Measurements from ENCODE around the gene TPRG1L.

TPRG1L gene

GRCh38 chr1:3632298-3632697, 7.5 kb downstream of the TPRG1L start:
- H3K4me1 ChIP-seq (ENCODE audit: control insufficient read depth in 1 of 2, insufficient read depth in 2 of 2, low read length in 2 of 2) = no peaks in the 10 kb centered on the region
- H3K79me1 ChIP-seq (ENCODE audit: low read length) = no peaks in the 10 kb centered on the region
- no peak overlapping the region for H4K12ac ChIP-seq (ENCODE audit: low read depth, low read length)
- no peak overlapping the region for H2BK120ac ChIP-seq (ENCODE audit: insufficient read depth, low read length, poor library complexity)
- no peak overlapping the region for H3K14ac ChIP-seq (ENCODE audit: low read length)
- no peak overlapping the region for H3K4me3 ChIP-seq (ENCODE audit: low read depth, low read length)
- no peak for DNase-seq
- H3K18ac ChIP-seq (ENCODE audit: low read length) = no peak overlapping the region
- no peak overlapping the region for H2BK12ac ChIP-seq (ENCODE audit: low read length)
- no peak overlapping the region for H3K4ac ChIP-seq (ENCODE audit: low read depth, low read length)
- no peak overlapping the region for H3K9ac ChIP-seq (ENCODE audit: low read length)
- no peak overlapping the region for H2BK5ac ChIP-seq (ENCODE audit: low read depth, low read length, poor library complexity)
- H3K23ac ChIP-seq (ENCODE audit: low read length) = no peak overlapping the region
- H2AFZ ChIP-seq (ENCODE audit: insufficient read depth, low read length, poor library complexity) = no peak overlapping the region
- H4K8ac ChIP-seq (ENCODE audit: low read depth, low read length) = no peak overlapping the region
- no peaks in the 10 kb centered on the region for H3K27me3 ChIP-seq (ENCODE audit: insufficient read depth, low read length)
- peaks cover 67 to 89% of the 10 kb centered on the region in 2 experiments for H3K36me3 ChIP-seq (ENCODE audit: control insufficient read depth in 1 of 2, insufficient read depth in 2 of 2, low read length in 2 of 2)
- no peak overlapping the region for H4K91ac ChIP-seq (ENCODE audit: low read depth, low read length)
- H3K4me2 ChIP-seq (ENCODE audit: low read length) = no peak overlapping the region
- WGBS (ENCODE audit: extremely low coverage, insufficient coverage, insufficient read length) = no CpG with 5 or more reads among the region's 17 CpGs
- no peak overlapping the region for H3K27ac ChIP-seq (ENCODE audit: low read depth, low read length)
- H3K9me3 ChIP-seq (ENCODE audit: insufficient read depth, low read depth, low read length) = peaks cover 1% of the 10 kb centered on the region
- H3K79me2 ChIP-seq (ENCODE audit: control insufficient read depth, insufficient read depth, low read length, poor library complexity) = no peaks in the 10 kb centered on the region
- no peak overlapping the region for H2AK5ac ChIP-seq (ENCODE audit: low read length)

DNA sequence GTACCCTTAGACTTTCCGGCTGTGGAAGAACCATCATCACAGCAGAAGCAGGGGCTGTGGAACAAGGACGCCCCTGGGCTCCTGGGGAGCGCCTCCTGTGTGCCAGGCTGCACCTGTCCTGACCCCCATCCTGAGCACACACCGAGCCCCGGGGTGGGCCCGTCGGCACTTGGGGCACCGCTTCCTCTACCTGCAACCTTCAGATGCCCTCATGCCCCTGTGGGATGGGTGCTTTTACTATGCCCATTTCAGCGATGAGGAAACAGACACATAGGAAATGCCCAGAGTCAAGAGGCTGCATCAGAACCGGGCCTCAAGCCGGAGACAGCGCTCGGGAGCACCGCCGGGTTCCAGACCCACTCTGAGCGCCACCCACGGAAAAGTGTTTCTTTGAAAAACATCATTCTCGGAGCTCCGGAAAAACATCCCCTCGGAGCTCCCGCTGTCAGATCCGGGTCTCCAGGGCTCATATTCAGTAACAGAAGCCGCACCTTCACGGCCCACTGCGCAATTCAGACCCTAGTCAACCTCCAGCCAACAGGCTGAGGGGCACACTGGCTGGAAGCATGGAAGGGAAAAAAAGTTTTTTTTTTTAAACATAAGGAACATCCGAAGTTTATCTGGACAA, 8.0 kb downstream of the TPRG1L start:
- H3K9ac ChIP-seq (ENCODE audit: low read length) = no peak overlapping the region
- no peaks in the 10 kb centered on the region for H3K27me3 ChIP-seq (ENCODE audit: insufficient read depth, low read length)
- H3K18ac ChIP-seq (ENCODE audit: low read length) = no peak overlapping the region
- no peak overlapping the region for H4K12ac ChIP-seq (ENCODE audit: low read depth, low read length)
- no peak overlapping the region for H4K8ac ChIP-seq (ENCODE audit: low read depth, low read length)
- no peak overlapping the region for H3K23ac ChIP-seq (ENCODE audit: low read length)
- H3K27ac ChIP-seq (ENCODE audit: low read depth, low read length) = no peak overlapping the region
- no peak for DNase-seq
- no peaks in the 10 kb centered on the region for H3K79me2 ChIP-seq (ENCODE audit: control insufficient read depth, insufficient read depth, low read length, poor library complexity)
- no peak overlapping the region for H2BK120ac ChIP-seq (ENCODE audit: insufficient read depth, low read length, poor library complexity)
- no peak overlapping the region for H3K4ac ChIP-seq (ENCODE audit: low read depth, low read length)
- no peak overlapping the region for H3K4me3 ChIP-seq (ENCODE audit: low read depth, low read length)
- no peak overlapping the region for H4K91ac ChIP-seq (ENCODE audit: low read depth, low read length)
- H3K9me3 ChIP-seq (ENCODE audit: insufficient read depth, low read depth, low read length) = peaks cover 1% of the 10 kb centered on the region
- H3K36me3 ChIP-seq (ENCODE audit: control insufficient read depth in 1 of 2, insufficient read depth in 2 of 2, low read length in 2 of 2) = peaks cover 62 to 85% of the 10 kb centered on the region in 2 experiments
- no peak overlapping the region for H2BK5ac ChIP-seq (ENCODE audit: low read depth, low read length, poor library complexity)
- H2AFZ ChIP-seq (ENCODE audit: insufficient read depth, low read length, poor library complexity) = no peak overlapping the region
- H2AK5ac ChIP-seq (ENCODE audit: low read length) = no peak overlapping the region
- WGBS (ENCODE audit: extremely low coverage, insufficient coverage, insufficient read length) = no CpG with 5 or more reads among the region's 26 CpGs
- no peak overlapping the region for H2BK12ac ChIP-seq (ENCODE audit: low read length)
- H3K79me1 ChIP-seq (ENCODE audit: low read length) = no peaks in the 10 kb centered on the region
- no peak overlapping the region for H3K14ac ChIP-seq (ENCODE audit: low read length)
- H3K4me2 ChIP-seq (ENCODE audit: low read length) = no peak overlapping the region
- H3K4me1 ChIP-seq (ENCODE audit: control insufficient read depth in 1 of 2, insufficient read depth in 2 of 2, low read length in 2 of 2) = no peaks in the 10 kb centered on the region

DNA sequence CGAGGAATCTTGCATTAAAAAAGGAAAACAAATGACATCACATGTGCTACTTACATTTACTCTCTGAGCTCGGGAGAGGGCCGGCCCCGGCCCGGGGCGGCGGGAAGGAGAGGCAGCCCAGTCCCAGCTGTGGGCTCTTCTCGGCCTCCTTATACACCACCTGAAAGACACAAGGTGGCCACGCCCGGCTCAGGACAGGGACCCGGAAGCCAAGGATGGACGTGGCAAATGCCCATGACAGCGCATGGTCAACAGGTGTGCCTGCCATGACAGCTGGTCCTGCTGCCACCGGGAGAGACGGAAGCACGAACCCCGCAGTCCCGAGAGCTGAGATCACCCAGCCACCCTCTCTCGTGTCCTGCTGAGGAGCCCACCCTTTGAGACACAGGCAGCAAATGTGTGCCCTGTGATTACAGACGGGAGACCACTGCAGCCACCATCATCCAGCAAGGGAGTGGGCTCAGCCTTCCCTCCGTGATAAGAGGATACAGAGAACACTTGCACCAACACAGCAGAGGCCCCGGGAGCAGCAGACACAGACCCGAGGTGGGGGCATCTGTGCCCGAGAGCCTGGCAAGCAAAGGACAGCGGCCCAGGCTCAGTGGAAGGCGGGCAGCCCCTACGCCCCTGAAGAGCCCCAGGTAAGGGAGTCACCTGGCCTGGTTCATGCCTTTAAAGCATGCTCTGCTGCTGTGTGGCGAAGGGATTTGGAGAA, 8.7 kb downstream of the TPRG1L start:
- Histone ChIP-seq H3K14ac (ENCODE audit: low read length) (no peak overlapping the region), H4K12ac (ENCODE audit: low read depth, low read length) (no peak overlapping the region)

DNA sequence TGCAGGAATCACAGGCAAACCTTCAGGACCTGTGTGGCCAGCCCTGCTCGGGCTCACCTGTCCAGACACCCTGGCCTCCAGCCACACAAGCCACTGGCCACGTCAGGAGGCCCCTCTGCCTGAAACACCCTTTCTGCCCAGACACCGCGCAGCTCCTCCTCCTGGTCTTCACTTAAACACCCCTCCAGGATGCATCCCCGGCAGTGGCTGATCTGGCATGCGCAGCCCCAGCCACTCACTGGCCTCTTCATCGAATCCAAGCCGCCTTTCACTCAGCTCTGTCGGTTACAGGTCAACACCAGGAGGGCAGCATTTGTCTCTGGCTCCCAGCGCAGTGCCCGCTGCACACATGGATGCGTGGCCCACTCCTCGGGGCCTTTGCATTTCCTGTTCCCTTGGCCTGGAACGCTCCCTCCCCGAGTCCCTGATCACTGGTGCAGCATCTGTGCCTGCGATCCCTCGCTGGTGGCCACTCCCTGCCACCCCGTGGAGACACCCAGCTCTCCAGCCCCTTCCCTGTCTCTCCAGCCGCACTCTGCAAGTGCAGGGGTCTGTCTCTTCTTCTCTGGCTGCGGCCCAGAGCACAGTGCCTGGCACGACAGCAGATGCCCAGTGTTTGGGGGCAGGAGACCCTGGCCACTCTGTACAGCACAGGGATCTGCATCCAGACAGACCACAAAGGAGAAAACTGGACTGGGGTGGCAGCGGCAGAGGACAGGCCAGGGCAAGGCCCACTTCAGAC, 9.4 kb downstream of the TPRG1L start:
- Histone ChIP-seq H3K18ac (ENCODE audit: low read length) (no peak overlapping the region), H4K8ac (ENCODE audit: low read depth, low read length) (no peak overlapping the region), H4K91ac (ENCODE audit: low read depth, low read length) (no peak overlapping the region), H2BK12ac (ENCODE audit: low read length) (no peak overlapping the region), H2AK5ac (ENCODE audit: low read length) (no peak overlapping the region), H2AFZ (ENCODE audit: insufficient read depth, low read length, poor library complexity) (no peak overlapping the region), H3K27me3 (ENCODE audit: insufficient read depth, low read length) (no peaks in the 10 kb centered on the region), H3K4ac (ENCODE audit: low read depth, low read length) (no peak overlapping the region), H3K27ac (ENCODE audit: low read depth, low read length) (no peak overlapping the region), H3K4me3 (ENCODE audit: low read depth, low read length) (no peak overlapping the region), H3K9me3 (ENCODE audit: insufficient read depth, low read depth, low read length) (peaks cover 1% of the 10 kb centered on the region), H3K79me1 (ENCODE audit: low read length) (no peaks in the 10 kb centered on the region), H2BK120ac (ENCODE audit: insufficient read depth, low read length, poor library complexity) (no peak overlapping the region), H3K4me1 (ENCODE audit: control insufficient read depth in 1 of 2, insufficient read depth in 2 of 2, low read length in 2 of 2) (no peaks in the 10 kb centered on the region), H3K14ac (ENCODE audit: low read length) (no peak overlapping the region), H3K23ac (ENCODE audit: low read length) (no peak overlapping the region), H3K36me3 (ENCODE audit: control insufficient read depth in 1 of 2, insufficient read depth in 2 of 2, low read length in 2 of 2) (peaks cover 55 to 81% of the 10 kb centered on the region in 2 experiments), H4K12ac (ENCODE audit: low read depth, low read length) (no peak overlapping the region), H3K4me2 (ENCODE audit: low read length) (no peak overlapping the region), H2BK5ac (ENCODE audit: low read depth, low read length, poor library complexity) (no peak overlapping the region), H3K79me2 (ENCODE audit: control insufficient read depth, insufficient read depth, low read length, poor library complexity) (no peaks in the 10 kb centered on the region), H3K9ac (ENCODE audit: low read length) (no peak overlapping the region)
- DNase-seq = no peak
- no CpG with 5 or more reads among the region's 22 CpGs for WGBS (ENCODE audit: extremely low coverage, insufficient coverage, insufficient read length)

More for the DNA sequence above, 8.7 kb downstream of the TPRG1L start:
- H3K4ac ChIP-seq (ENCODE audit: low read depth, low read length) = no peak overlapping the region
- no peak overlapping the region for H2AK5ac ChIP-seq (ENCODE audit: low read length)
- no peak overlapping the region for H3K9ac ChIP-seq (ENCODE audit: low read length)
- H2BK120ac ChIP-seq (ENCODE audit: insufficient read depth, low read length, poor library complexity) = no peak overlapping the region
- H3K4me3 ChIP-seq (ENCODE audit: low read depth, low read length) = no peak overlapping the region
- H3K23ac ChIP-seq (ENCODE audit: low read length) = no peak overlapping the region
- H3K27me3 ChIP-seq (ENCODE audit: insufficient read depth, low read length) = no peaks in the 10 kb centered on the region
- no peak overlapping the region for H3K4me2 ChIP-seq (ENCODE audit: low read length)
- no CpG with 5 or more reads among the region's 28 CpGs for WGBS (ENCODE audit: extremely low coverage, insufficient coverage, insufficient read length)
- peaks cover 1% of the 10 kb centered on the region for H3K9me3 ChIP-seq (ENCODE audit: insufficient read depth, low read depth, low read length)
- H3K18ac ChIP-seq (ENCODE audit: low read length) = no peak overlapping the region
- peaks cover 57 to 84% of the 10 kb centered on the region in 2 experiments for H3K36me3 ChIP-seq (ENCODE audit: control insufficient read depth in 1 of 2, insufficient read depth in 2 of 2, low read length in 2 of 2)
- no peak overlapping the region for H4K91ac ChIP-seq (ENCODE audit: low read depth, low read length)
- H2BK5ac ChIP-seq (ENCODE audit: low read depth, low read length, poor library complexity) = no peak overlapping the region
- H3K27ac ChIP-seq (ENCODE audit: low read depth, low read length) = no peak overlapping the region
- H4K8ac ChIP-seq (ENCODE audit: low read depth, low read length) = no peak overlapping the region
- no peaks in the 10 kb centered on the region for H3K79me1 ChIP-seq (ENCODE audit: low read length)
- DNase-seq = no peak
- H3K4me1 ChIP-seq (ENCODE audit: control insufficient read depth in 1 of 2, insufficient read depth in 2 of 2, low read length in 2 of 2) = no peaks in the 10 kb centered on the region
- no peak overlapping the region for H2AFZ ChIP-seq (ENCODE audit: insufficient read depth, low read length, poor library complexity)
- H3K79me2 ChIP-seq (ENCODE audit: control insufficient read depth, insufficient read depth, low read length, poor library complexity) = no peaks in the 10 kb centered on the region
- no peak overlapping the region for H2BK12ac ChIP-seq (ENCODE audit: low read length)
